IMR-90 (cell line): ENCODE data around the gene NT5C1A. TPM values are rescaled to one million over a fixed set of nuclear protein-coding genes. Genes with fewer than 3 reads are reported as not detected.

Source experiments
- ATAC-seq: fragments of 200-7000 bp; cut with Tn5 transposase; 2 replicates; pipeline ENCODE4 v1.9.1; 2020; ENCODE audit warnings: low read depth, mild to moderate bottlenecking, moderate library complexity
- BruUV-seq: library from RNA; stranded (reverse); fragments of 400-500 nt; replicated peaks from 2 replicates; lab custom pipeline; 2021; lab: Mats Ljungman, UMichigan
- CTCF ChIA-PET: fragments of 300-600 bp; formaldehyde crosslinking; extraction: SDS; loops from one replicate; lab custom pipeline; 2021; ENCODE audit warnings: antibody characterized with exemption; lab: Yijun Ruan, JAX
- POLR2A ChIA-PET: fragments of 300-600 bp; sonication (Branson Sonifier 250); formaldehyde crosslinking; loops from one replicate; lab custom pipeline; 2022; ENCODE audit warnings: antibody characterized with exemption; ENCODE audit not compliant: unreplicated experiment; lab: Charles Lee
- DNase-seq: peaks from one replicate; pipeline ENCODE4 v3.0.0; 2013
- H2AFZ ChIP-seq: replicated peaks from 2 replicates; pipeline ENCODE3; 2013; ENCODE audit warnings: low read length, mild to moderate bottlenecking; ENCODE audit not compliant: poor library complexity
- H2AK5ac ChIP-seq: 2 replicates; pipeline ENCODE4 v1.6.1; 2013; ENCODE audit warnings: low read depth, low read length, inconsistent platforms
- H2AK9ac ChIP-seq: replicated peaks from 2 replicates; pipeline ENCODE3; 2013; ENCODE audit warnings: mild to moderate bottlenecking, low read depth, low read length, moderate library complexity; ENCODE audit not compliant: poor library complexity
- H2BK120ac ChIP-seq: 2 replicates; pipeline ENCODE4 v1.6.1; 2013; ENCODE audit warnings: low read depth, low read length, inconsistent platforms
- H2BK15ac ChIP-seq: 3 replicates; pipeline ENCODE4 v1.6.1; 2013; ENCODE audit warnings: low read depth, low read length, inconsistent platforms
- H2BK20ac ChIP-seq: 2 replicates; pipeline ENCODE4 v1.6.1; 2013; ENCODE audit warnings: low read depth, mild to moderate bottlenecking, inconsistent platforms, low read length, moderate library complexity
- H2BK5ac ChIP-seq: 2 replicates; pipeline ENCODE4 v1.6.1; 2013; ENCODE audit warnings: mild to moderate bottlenecking, low read depth, low read length, inconsistent platforms; ENCODE audit not compliant: poor library complexity, severe bottlenecking
- H3K14ac ChIP-seq: replicated peaks from 2 replicates; pipeline ENCODE4 v1.6.1; 2013; ENCODE audit warnings: low read depth, low read length, inconsistent platforms
- H3K18ac ChIP-seq: 2 replicates; pipeline ENCODE4 v1.6.1; 2013; ENCODE audit warnings: low read depth, low read length, control low read depth
- H3K23ac ChIP-seq: 2 replicates; pipeline ENCODE4 v1.6.1; 2013; ENCODE audit warnings: low read depth, low read length, inconsistent platforms
- H3K27ac ChIP-seq: 2 replicates; pipeline ENCODE4 v1.5.1; 2013; ENCODE audit warnings: mild to moderate bottlenecking, control low read depth, low read length; ENCODE audit not compliant: insufficient read depth
- H3K27me3 ChIP-seq: 2 replicates; pipeline ENCODE4 v1.6.1; 2013; ENCODE audit warnings: low read length; ENCODE audit not compliant: control insufficient read depth, insufficient read depth
- H3K36me3 ChIP-seq: 2 replicates; pipeline ENCODE4 v1.6.1; 2013; ENCODE audit warnings: low read length, mixed read lengths; ENCODE audit not compliant: control insufficient read depth, insufficient read depth
- H3K4ac ChIP-seq: 2 replicates; pipeline ENCODE4 v1.6.1; 2013; ENCODE audit warnings: low read depth, low read length, inconsistent platforms
- H3K4me1 ChIP-seq: 2 replicates; pipeline ENCODE4 v1.6.1; 2013; ENCODE audit warnings: low read length, mixed read lengths; ENCODE audit not compliant: control insufficient read depth, insufficient read depth
- H3K4me2 ChIP-seq: 2 replicates; pipeline ENCODE4 v1.6.1; 2013; ENCODE audit warnings: low read depth, mild to moderate bottlenecking, control low read depth, low read length, moderate library complexity
- H3K4me3 ChIP-seq: 2 replicates; pipeline ENCODE4 v1.5.1; 2013; ENCODE audit warnings: low read depth, mild to moderate bottlenecking, control low read depth, low read length, moderate library complexity; ENCODE audit not compliant: insufficient read depth
- H3K56ac ChIP-seq: 2 replicates; pipeline ENCODE4 v1.6.1; 2013; ENCODE audit warnings: low read length, inconsistent platforms; ENCODE audit not compliant: insufficient read depth; ENCODE audit errors: extremely low read depth
- H3K79me1 ChIP-seq, 2 experiments: 2 replicates each; pipeline ENCODE4 v1.6.1; 2013; ENCODE audit warnings: low read length in 2 of 2, inconsistent platforms in 1 of 2, low read depth in 1 of 2
- H3K9ac ChIP-seq: 2 replicates; pipeline ENCODE4 v1.6.1; 2013; ENCODE audit warnings: low read depth, low read length, control low read depth
- H3K9me1 ChIP-seq: 2 replicates; pipeline ENCODE4 v1.6.1; 2013; ENCODE audit warnings: low read length, inconsistent platforms; ENCODE audit not compliant: insufficient read depth
- H3K9me3 ChIP-seq: 2 replicates; pipeline ENCODE4 v1.6.1; 2013; ENCODE audit warnings: low read length; ENCODE audit not compliant: control insufficient read depth, insufficient read depth
- H4K20me1 ChIP-seq: 2 replicates; pipeline ENCODE4 v1.6.1; 2013; ENCODE audit warnings: low read length, inconsistent platforms; ENCODE audit not compliant: insufficient read depth
- H4K5ac ChIP-seq: 2 replicates; pipeline ENCODE4 v1.6.1; 2013; ENCODE audit warnings: mild to moderate bottlenecking, low read depth, low read length, control low read depth
- H4K8ac ChIP-seq, 2 experiments: 2 replicates each; pipeline ENCODE4 v1.6.1; 2013; ENCODE audit warnings: low read depth in 2 of 2, low read length in 2 of 2, control low read depth in 1 of 2, inconsistent platforms in 1 of 2
- H4K91ac ChIP-seq: 2 replicates; pipeline ENCODE4 v1.6.1; 2013; ENCODE audit warnings: low read depth, low read length, inconsistent platforms; ENCODE audit not compliant: insufficient read depth
- BHLHE40 ChIP-seq: fragments of 150-350 bp; IDR thresholded peaks from 2 replicates; pipeline ENCODE4 v1.6.1; 2016; ENCODE audit warnings: mild to moderate bottlenecking, low read depth, low read length
- CEBPB ChIP-seq: IDR thresholded peaks from 2 replicates; pipeline ENCODE4 v1.6.1; 2012; ENCODE audit warnings: low read depth, low read length, improper control_type of control experiment
- CHD1 ChIP-seq: IDR thresholded peaks from 2 replicates; pipeline ENCODE4 v1.6.1; 2012; ENCODE audit warnings: low read depth, low read length, improper control_type of control experiment
- FOS ChIP-seq: fragments of 150-350 bp; IDR thresholded peaks from 2 replicates; pipeline ENCODE4 v1.6.1; 2016; ENCODE audit warnings: low read depth, low read length
- MAFK ChIP-seq: IDR thresholded peaks from 2 replicates; pipeline ENCODE4 v1.6.1; 2012; ENCODE audit warnings: low read depth, low read length, improper control_type of control experiment
- MAZ ChIP-seq: IDR thresholded peaks from 2 replicates; pipeline ENCODE4 v1.6.1; 2012; ENCODE audit warnings: low read depth, mild to moderate bottlenecking, low read length, improper control_type of control experiment, moderate library complexity, borderline replicate concordance
- MXI1 ChIP-seq: IDR thresholded peaks from 2 replicates; pipeline ENCODE4 v1.6.1; 2012; ENCODE audit warnings: low read depth, mild to moderate bottlenecking, low read length, moderate library complexity, borderline replicate concordance
- NFE2L2 ChIP-seq: fragments of 150-350 bp; IDR thresholded peaks from 2 replicates; pipeline ENCODE4 v1.6.1; 2016; ENCODE audit warnings: low read depth, mild to moderate bottlenecking, low read length
- POLR2A ChIP-seq: IDR thresholded peaks from 2 replicates; pipeline ENCODE4 v1.6.1; 2012; ENCODE audit warnings: mild to moderate bottlenecking, low read depth, low read length
- RAD21 ChIP-seq: IDR thresholded peaks from 2 replicates; pipeline ENCODE4 v1.6.1; 2012; ENCODE audit warnings: low read length, improper control_type of control experiment
- RCOR1 ChIP-seq: IDR thresholded peaks from 2 replicates; pipeline ENCODE4 v1.6.1; 2012; ENCODE audit warnings: mild to moderate bottlenecking, low read length, improper control_type of control experiment; ENCODE audit not compliant: insufficient replicate concordance
- RFX5 ChIP-seq: IDR thresholded peaks from 2 replicates; pipeline ENCODE4 v1.8.0; 2012; ENCODE audit warnings: low read depth, mild to moderate bottlenecking, low read length, moderate library complexity
- SMC3 ChIP-seq: fragments of 150-350 bp; IDR thresholded peaks from 2 replicates; pipeline ENCODE4 v1.6.1; 2016; ENCODE audit warnings: low read depth, mild to moderate bottlenecking, antibody characterized with exemption, low read length, moderate library complexity
- WGBS, 2 experiments: methylation state at CpG; one replicate each; pipeline versions ENCODE4 v1.1.5 to v1.1.7; 2013; ENCODE audit warnings: missing lambda C conversion rate in 2 of 2; ENCODE audit not compliant: insufficient read length in 1 of 2; ENCODE audit errors: extremely low coverage in 2 of 2; 5-methylcytosine and 5-hydroxymethylcytosine counted together
- dilution Hi-C: fragments of 300-500 bp; cut with HindIII; formaldehyde crosslinking; loops from one replicate; pipeline ENCODE4 v1.14.3; 2018; ENCODE audit warnings: low sequenced_read_pairs; ENCODE audit not compliant: unreplicated experiment
- in situ Hi-C: fragments of 300-500 bp; cut with MboI; formaldehyde crosslinking; loops from 3 replicates; pipeline ENCODE4 v1.14.3; 2019; ENCODE audit warnings: low sequenced_read_pairs, inconsistent platforms, mixed read lengths
- intact Hi-C: fragments of 100-400 bp; cut with micrococcal nuclease; formaldehyde crosslinking; loops from 2 replicates; pipeline ENCODE4 v1.10.0; 2022
- polyA plus RNA-seq, 3 experiments: library from polyadenylated mRNA; depleted of rRNA; stranded (reverse); fragments of >200 nt; gene quantifications; 2 replicates each; pipeline ENCODE4 v1.2.3, GENCODE V29; 2012; ENCODE audit warnings: low replicate concordance in 1 of 3
- total RNA-seq: library from RNA; depleted of rRNA; stranded (reverse); fragments of >200 nt; gene quantifications from 2 replicates; pipeline ENCODE4 v1.2.3, GENCODE V29; 2012
- TF ChIP-seq, protein P1 (sequence below): conservative IDR thresholded peaks from 2 replicates; pipeline ENCODE4 v1.5.1; 2012; ENCODE audit warnings: mild to moderate bottlenecking, low read depth, low read length, improper control_type of control experiment
- TF ChIP-seq, protein P2 (sequence below): fragments of 150-350 bp; IDR thresholded peaks from 2 replicates; pipeline ENCODE4 v1.6.1; 2017; ENCODE audit warnings: mild to moderate bottlenecking, antibody characterized with exemption, low read length, low read depth
- TF ChIP-seq, protein P3 (sequence below): fragments of 150-350 bp; IDR thresholded peaks from 2 replicates; pipeline ENCODE4 v1.6.1; 2016; ENCODE audit warnings: low read depth, mild to moderate bottlenecking, low read length, moderate library complexity, borderline replicate concordance

The NT5C1A gene
- total and polyA plus RNA-seq, 2 of the 4 experiments (the other 2 are of a cell fraction) = not detected

DNA sequence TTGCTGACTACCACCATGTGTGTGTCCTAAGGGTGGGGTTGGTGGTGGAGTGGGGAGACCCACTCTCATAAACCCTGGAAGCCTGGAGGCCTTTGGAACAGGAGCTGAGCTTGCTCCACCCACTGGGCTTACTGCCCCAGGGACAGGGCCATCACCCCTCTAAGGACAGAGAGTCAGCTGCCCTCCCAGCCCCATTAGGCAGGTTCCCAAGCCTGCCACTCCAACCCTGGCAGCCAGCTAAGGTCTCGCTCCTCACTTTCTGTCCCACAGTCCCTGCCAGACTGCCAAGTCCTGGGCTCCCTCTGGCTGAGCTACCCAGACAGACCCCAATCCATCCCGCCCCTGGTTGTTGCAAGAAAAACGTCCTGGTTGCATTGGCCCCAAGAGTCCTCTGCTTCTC, 3.8 kb downstream of the NT5C1A start:
- no peak overlapping the region for H4K5ac ChIP-seq
- dilution Hi-C loops (no loop called here), in situ Hi-C loops (no loop called here), intact Hi-C loops (no loop called here)
- no peaks in the 10 kb centered on the region for H4K20me1 ChIP-seq
- H3K9me3 ChIP-seq = no peaks in the 10 kb centered on the region
- H3K18ac ChIP-seq = no peak overlapping the region
- H3K4me1 ChIP-seq = no peaks in the 10 kb centered on the region; the same call in 1 of the 2 replicates
- H3K36me3 ChIP-seq = no peaks in the 10 kb centered on the region
- H3K4me3 ChIP-seq = no peak overlapping the region
- WGBS, 2 experiments = 27% methylated on average over 3 of the region's 3 CpGs; no CpG with 5 or more reads in 1 of the 2 experiments
- H2AK9ac ChIP-seq = no peak overlapping the region
- H2BK15ac ChIP-seq = no peak overlapping the region
- CTCF ChIA-PET = no interaction called here
- H2BK120ac ChIP-seq = no peak overlapping the region
- H2BK5ac ChIP-seq = no peak overlapping the region
- H3K23ac ChIP-seq = no peak overlapping the region
- ATAC-seq = no peak
- no peak overlapping the region for H2BK20ac ChIP-seq
- no TSS peak for BruUV-seq
- no peak overlapping the region for H2AK5ac ChIP-seq
- no peaks in the 10 kb centered on the region for H3K9me1 ChIP-seq
- no peak overlapping the region for H4K8ac ChIP-seq
- H3K9ac ChIP-seq = no peak overlapping the region
- no peak overlapping the region for H3K4me2 ChIP-seq
- H2AFZ ChIP-seq = no peak overlapping the region
- peaks cover 81% of the 10 kb centered on the region for H3K27me3 ChIP-seq
- no peak for TF ChIP-seq RFX5
- TF ChIP-seq CEBPB = no peak
- TF ChIP-seq CHD1 = no peak
- no peak for TF ChIP-seq FOS
- TF ChIP-seq RCOR1 = no peak
- TF ChIP-seq MAZ = no peak
- TF ChIP-seq NFE2L2 = no peak
- no peak for TF ChIP-seq SMC3
- TF ChIP-seq, protein P1, sequence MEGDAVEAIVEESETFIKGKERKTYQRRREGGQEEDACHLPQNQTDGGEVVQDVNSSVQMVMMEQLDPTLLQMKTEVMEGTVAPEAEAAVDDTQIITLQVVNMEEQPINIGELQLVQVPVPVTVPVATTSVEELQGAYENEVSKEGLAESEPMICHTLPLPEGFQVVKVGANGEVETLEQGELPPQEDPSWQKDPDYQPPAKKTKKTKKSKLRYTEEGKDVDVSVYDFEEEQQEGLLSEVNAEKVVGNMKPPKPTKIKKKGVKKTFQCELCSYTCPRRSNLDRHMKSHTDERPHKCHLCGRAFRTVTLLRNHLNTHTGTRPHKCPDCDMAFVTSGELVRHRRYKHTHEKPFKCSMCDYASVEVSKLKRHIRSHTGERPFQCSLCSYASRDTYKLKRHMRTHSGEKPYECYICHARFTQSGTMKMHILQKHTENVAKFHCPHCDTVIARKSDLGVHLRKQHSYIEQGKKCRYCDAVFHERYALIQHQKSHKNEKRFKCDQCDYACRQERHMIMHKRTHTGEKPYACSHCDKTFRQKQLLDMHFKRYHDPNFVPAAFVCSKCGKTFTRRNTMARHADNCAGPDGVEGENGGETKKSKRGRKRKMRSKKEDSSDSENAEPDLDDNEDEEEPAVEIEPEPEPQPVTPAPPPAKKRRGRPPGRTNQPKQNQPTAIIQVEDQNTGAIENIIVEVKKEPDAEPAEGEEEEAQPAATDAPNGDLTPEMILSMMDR = no peak
- TF ChIP-seq, protein P2, sequence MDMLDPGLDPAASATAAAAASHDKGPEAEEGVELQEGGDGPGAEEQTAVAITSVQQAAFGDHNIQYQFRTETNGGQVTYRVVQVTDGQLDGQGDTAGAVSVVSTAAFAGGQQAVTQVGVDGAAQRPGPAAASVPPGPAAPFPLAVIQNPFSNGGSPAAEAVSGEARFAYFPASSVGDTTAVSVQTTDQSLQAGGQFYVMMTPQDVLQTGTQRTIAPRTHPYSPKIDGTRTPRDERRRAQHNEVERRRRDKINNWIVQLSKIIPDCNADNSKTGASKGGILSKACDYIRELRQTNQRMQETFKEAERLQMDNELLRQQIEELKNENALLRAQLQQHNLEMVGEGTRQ = no peak
- no peak for TF ChIP-seq RAD21
- no peak for TF ChIP-seq BHLHE40
- TF ChIP-seq, protein P3, sequence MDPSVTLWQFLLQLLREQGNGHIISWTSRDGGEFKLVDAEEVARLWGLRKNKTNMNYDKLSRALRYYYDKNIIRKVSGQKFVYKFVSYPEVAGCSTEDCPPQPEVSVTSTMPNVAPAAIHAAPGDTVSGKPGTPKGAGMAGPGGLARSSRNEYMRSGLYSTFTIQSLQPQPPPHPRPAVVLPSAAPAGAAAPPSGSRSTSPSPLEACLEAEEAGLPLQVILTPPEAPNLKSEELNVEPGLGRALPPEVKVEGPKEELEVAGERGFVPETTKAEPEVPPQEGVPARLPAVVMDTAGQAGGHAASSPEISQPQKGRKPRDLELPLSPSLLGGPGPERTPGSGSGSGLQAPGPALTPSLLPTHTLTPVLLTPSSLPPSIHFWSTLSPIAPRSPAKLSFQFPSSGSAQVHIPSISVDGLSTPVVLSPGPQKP = no peak
- no peak for TF ChIP-seq MXI1
- TF ChIP-seq POLR2A = no peak
- no peak for TF ChIP-seq MAFK
- no peak overlapping the region for H4K91ac ChIP-seq
- H3K4ac ChIP-seq = no peak overlapping the region
- POLR2A ChIA-PET = no interaction called here
- H3K14ac ChIP-seq = no peak overlapping the region
- H3K27ac ChIP-seq = no peak overlapping the region
- H3K79me1 ChIP-seq = no peaks in the 10 kb centered on the region
- DNase-seq = no peak
- no peak overlapping the region for H3K56ac ChIP-seq
